ENCODE measurements around the gene ZC3H7B. TPM values are rescaled to one million over a fixed set of nuclear protein-coding genes. Genes with fewer than 3 reads are reported as not detected.

ZC3H7B gene
- polyA plus RNA-seq, 2 of the 4 experiments (the other 2 are of a cell fraction): 12.4 to 22.8 TPM

GRCh38 chr22:41406410-41406809, 105.1 kb downstream of the ZC3H7B start:
- DNase-seq (ENCODE audit: low read depth in 1 of 2, low spot score in 1 of 2): no peak
- Histone ChIP-seq H3K4me3 (no peak overlapping the region), H3K27ac (no peak overlapping the region), H3K4me1 (peaks cover 13% of the 10 kb centered on the region), H3K4me2 (no peak overlapping the region), H3K9me3 (no peaks in the 10 kb centered on the region)
- ATAC-seq: no peak
- POLR2A ChIA-PET: no interaction called here
- no peak for TF ChIP-seq RNF2 (IDR thresholded peaks at IDR 0.05; ENCODE audit: borderline replicate concordance, low read depth)
- no peak for TF ChIP-seq RARB (CRISPR knock-in tag; IDR thresholded peaks at IDR 0.05)
- TF ChIP-seq POLR2A (IDR thresholded peaks at IDR 0.05; ENCODE audit: low read length): no peak
- TF ChIP-seq CBX8 (IDR thresholded peaks at IDR 0.05): no peak
- no peak for TF ChIP-seq BHLHE40 (IDR thresholded peaks at IDR 0.05; ENCODE audit: low read depth, low read length)
- no peak for TF ChIP-seq USF2 (IDR thresholded peaks at IDR 0.05)
- TF ChIP-seq ZNF302 (CRISPR knock-in tag; IDR thresholded peaks at IDR 0.05): no peak
- TF ChIP-seq CHD2 (IDR thresholded peaks at IDR 0.05; ENCODE audit: low read length, partially characterized antibody): no peak
- no peak for TF ChIP-seq MYC (IDR thresholded peaks at IDR 0.05; ENCODE audit: borderline replicate concordance, low read length)
- no peak for TF ChIP-seq MAX (IDR thresholded peaks at IDR 0.05)
- no peak for TF ChIP-seq CBX2 (IDR thresholded peaks at IDR 0.05; ENCODE audit: borderline replicate concordance, low read depth)
- no peak for TF ChIP-seq GATA3 (IDR thresholded peaks at IDR 0.05; ENCODE audit: borderline replicate concordance)
- no peak for TF ChIP-seq HOXB5 (CRISPR knock-in tag; IDR thresholded peaks at IDR 0.05)
- TF ChIP-seq PBX3 (IDR thresholded peaks at IDR 0.05): no peak
- TF ChIP-seq REST (IDR thresholded peaks at IDR 0.05): no peak
- TF ChIP-seq FOSL2 (IDR thresholded peaks at IDR 0.05): no peak
- TF ChIP-seq FOSL2 (CRISPR knock-in tag; IDR thresholded peaks at IDR 0.05): no peak
- TF ChIP-seq SREBF2 (IDR thresholded peaks at IDR 0.05): no peak
- CTCF ChIA-PET: interaction anchor here (0.9 to 9.7 kb wide), 2 partner anchors 95 to 111 kb away, joined by 3 to 196 read pairs; no protein-coding TSS in a partner anchor
- FAIRE-seq: no peak

- no peak for TF ChIP-seq CHD4 (IDR thresholded peaks at IDR 0.05; ENCODE audit: borderline replicate concordance)
- TF ChIP-seq NR3C1 (IDR thresholded peaks at IDR 0.05): no peak
- no peak for TF ChIP-seq HOXB13 (CRISPR knock-in tag; IDR thresholded peaks at IDR 0.05; ENCODE audit: low read depth)
- ChIA-PET CTCF (interaction anchor here (0.9 to 9.7 kb wide), 2 partner anchors 94 to 110 kb away, joined by 3 to 196 read pairs; no protein-coding TSS in a partner anchor), POLR2A (no interaction called here)
- no peak overlapping the region for H3K4me2 ChIP-seq
- 97% methylated on average over 3 of the region's 3 CpGs for WGBS (ENCODE audit: missing lambda C conversion rate)
- peaks cover 5% of the 10 kb centered on the region for H3K4me1 ChIP-seq
- no peak for DNase-seq (ENCODE audit: low read depth in 1 of 2, low spot score in 1 of 2)
- no peak overlapping the region for H3K4me3 ChIP-seq
- H3K27ac ChIP-seq: no peak overlapping the region
- no peak for ATAC-seq
- H3K9me3 ChIP-seq: no peaks in the 10 kb centered on the region
- no peak for FAIRE-seq
Observed at GRCh38 chr22:41407433-41407832, 106.1 kb downstream of the ZC3H7B start.

Measured in A549 (cell line).